RWPE2 (cell line): Measurements from ENCODE around the gene MED15.

Experiments
- ATAC-seq: fragments of 200-7000 bp; cut with Tn5 transposase; 3 replicates; pipeline ENCODE4 v1.9.1; 2021; ENCODE audit warnings: low read depth
- DNase-seq: peaks from one replicate; pipeline ENCODE4 v3.0.0-alpha.2; 2020; ENCODE audit warnings: low spot score
- H3K27ac ChIP-seq: fragments of 450-650 bp; 2 replicates; pipeline ENCODE4 v1.5.1; 2017; ENCODE audit warnings: mild to moderate bottlenecking; ENCODE audit not compliant: poor library complexity, severe bottlenecking
- H3K27me3 ChIP-seq: fragments of 250-450 bp; sonication (Bioruptor Pico); 2 replicates; pipeline ENCODE4 v1.5.1; 2021; ENCODE audit warnings: mild to moderate bottlenecking, moderate library complexity; ENCODE audit not compliant: insufficient read depth, poor library complexity, severe bottlenecking
- H3K36me3 ChIP-seq: fragments of 250-450 bp; sonication (Bioruptor Pico); 2 replicates; pipeline ENCODE4 v1.5.1; 2020; ENCODE audit warnings: low read depth, mild to moderate bottlenecking, moderate library complexity
- H3K4me1 ChIP-seq: fragments of 250-450 bp; sonication (Bioruptor Pico); 2 replicates; pipeline ENCODE4 v1.5.1; 2021; ENCODE audit warnings: mild to moderate bottlenecking, moderate library complexity; ENCODE audit not compliant: insufficient read depth, poor library complexity, severe bottlenecking
- H3K4me3 ChIP-seq: fragments of 250-450 bp; sonication (Bioruptor Pico); 2 replicates; pipeline ENCODE4 v1.5.1; 2021; ENCODE audit warnings: mild to moderate bottlenecking, moderate library complexity; ENCODE audit not compliant: severe bottlenecking
- H3K9me3 ChIP-seq: fragments of 250-450 bp; sonication (Bioruptor Pico); 2 replicates; pipeline ENCODE4 v1.5.1; 2021; ENCODE audit warnings: mild to moderate bottlenecking, moderate library complexity; ENCODE audit not compliant: severe bottlenecking
- CTCF ChIP-seq: fragments of 450-650 bp; IDR thresholded peaks from one replicate; pipeline ENCODE4 v1.5.1; 2017; ENCODE audit warnings: mild to moderate bottlenecking, moderate library complexity; ENCODE audit not compliant: poor library complexity, severe bottlenecking

The MED15 gene

GRCh38 chr22:20636945-20637344, 129.5 kb downstream of the MED15 start:
- no peak for DNase-seq
- Histone ChIP-seq H3K4me1 (no peaks in the 10 kb centered on the region), H3K27me3 (no peaks in the 10 kb centered on the region), H3K4me3 (no peak overlapping the region), H3K9me3 (no peaks in the 10 kb centered on the region), H3K36me3 (no peaks in the 10 kb centered on the region), H3K27ac (no peak overlapping the region)
- TF ChIP-seq CTCF: no peak
- ATAC-seq: no peak
